ENCODE results near the gene RIMBP2.

GRCh38 chr12:130555628-130556485, 160.2 kb downstream of the RIMBP2 start:
- TF ChIP-seq CTCF (IDR thresholded peaks at IDR 0.05) = no peak
- no peak for TF ChIP-seq EZH2phosphoT487 (IDR thresholded peaks at IDR 0.05)
- TF ChIP-seq EZH2 (IDR thresholded peaks at IDR 0.05) = no peak
